ENCODE data around the gene TNK2. TPM values are rescaled to one million over a fixed set of nuclear protein-coding genes. Genes with fewer than 3 reads are reported as not detected.
"Not testable (repeated sequence)": the region's sequence is repeated elsewhere in the genome, so short reads cannot be mapped to it uniquely, and the experiment has no call there.

The TNK2 gene
- polyA plus RNA-seq, 3 donors: 0.84 to 131 (median 1.8) TPM

DNA sequence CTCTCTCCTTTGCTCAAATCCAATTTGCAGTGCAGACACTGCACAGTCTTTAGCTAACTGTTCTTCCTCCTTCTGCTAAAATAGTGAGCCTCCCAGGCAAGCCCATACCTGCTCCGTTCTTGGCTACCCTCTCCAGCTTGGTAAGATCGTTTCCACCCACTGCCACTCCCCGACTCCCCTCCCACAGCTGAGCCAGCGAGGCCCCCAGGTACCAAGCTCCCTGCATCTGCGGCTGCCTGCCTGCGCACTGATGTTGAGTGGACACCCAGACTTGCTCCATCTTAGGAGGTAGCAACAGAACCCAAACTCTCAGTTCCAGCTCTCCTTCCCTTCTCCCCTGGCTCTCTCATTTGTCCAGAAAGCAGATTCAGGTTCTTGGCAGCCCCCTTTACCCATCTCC is 7.9 kb upstream of the TNK2 start:
- Mint-ChIP-seq H3K27me3 (ENCODE audit: low read depth in 3 of 3) (peaks cover 12 to 24% (median 18%) of the 10 kb centered on the region in 3 donors), H3K4me1 (peaks cover 9% of the 10 kb centered on the region), H3K9me3 (peaks cover 0 to 2% (median 0%) of the 10 kb centered on the region in 7 donors), H3K4me3 (peak overlapping the region in 1 of 2 donors; percentile 26), H3K36me3 (no peaks in the 10 kb centered on the region), H3K27ac (no peak overlapping the region)
- Histone ChIP-seq H3K4me3 (replicated peaks in 1 of 3; ENCODE audit: low read depth in 2 of 3, low read length in 3 of 3) (no peak overlapping the region), H3K79me2 (ENCODE audit: insufficient read depth, low read length) (no peaks in the 10 kb centered on the region), H4K20me1 (ENCODE audit: insufficient read depth, low read length) (no peaks in the 10 kb centered on the region), H3K36me3 (replicated peaks in 1 of 2; ENCODE audit: control insufficient read depth in 1 of 2, insufficient read depth in 2 of 2, low read length in 2 of 2) (no peaks in the 10 kb centered on the region), H3K4me2 (replicated peaks; ENCODE audit: extremely low read depth, low read length, poor library complexity, severe bottlenecking) (no peak overlapping the region), H3K9ac (ENCODE audit: insufficient read depth, low read length, poor library complexity, severe bottlenecking) (no peak overlapping the region), H3K4me1 (ENCODE audit: control insufficient read depth in 1 of 2, insufficient read depth in 2 of 2, low read length in 2 of 2) (peaks cover 4 to 6% of the 10 kb centered on the region in 2 donors), H2AFZ (ENCODE audit: insufficient read depth, low read depth, low read length, poor library complexity, severe bottlenecking) (no peak overlapping the region), H3K27me3 (ENCODE audit: control insufficient read depth in 2 of 2, insufficient read depth in 2 of 2, low read length in 2 of 2) (no peaks in the 10 kb centered on the region), H3K9me3 (replicated peaks in 1 of 2; ENCODE audit: control insufficient read depth in 1 of 2, insufficient read depth in 1 of 2, low read length in 2 of 2) (no peaks in the 10 kb centered on the region), H3K27ac (ENCODE audit: low read depth in 1 of 2, low read length in 2 of 2) (no peak overlapping the region)
- no peak for DNase-seq
- TF ChIP-seq, protein P1, sequence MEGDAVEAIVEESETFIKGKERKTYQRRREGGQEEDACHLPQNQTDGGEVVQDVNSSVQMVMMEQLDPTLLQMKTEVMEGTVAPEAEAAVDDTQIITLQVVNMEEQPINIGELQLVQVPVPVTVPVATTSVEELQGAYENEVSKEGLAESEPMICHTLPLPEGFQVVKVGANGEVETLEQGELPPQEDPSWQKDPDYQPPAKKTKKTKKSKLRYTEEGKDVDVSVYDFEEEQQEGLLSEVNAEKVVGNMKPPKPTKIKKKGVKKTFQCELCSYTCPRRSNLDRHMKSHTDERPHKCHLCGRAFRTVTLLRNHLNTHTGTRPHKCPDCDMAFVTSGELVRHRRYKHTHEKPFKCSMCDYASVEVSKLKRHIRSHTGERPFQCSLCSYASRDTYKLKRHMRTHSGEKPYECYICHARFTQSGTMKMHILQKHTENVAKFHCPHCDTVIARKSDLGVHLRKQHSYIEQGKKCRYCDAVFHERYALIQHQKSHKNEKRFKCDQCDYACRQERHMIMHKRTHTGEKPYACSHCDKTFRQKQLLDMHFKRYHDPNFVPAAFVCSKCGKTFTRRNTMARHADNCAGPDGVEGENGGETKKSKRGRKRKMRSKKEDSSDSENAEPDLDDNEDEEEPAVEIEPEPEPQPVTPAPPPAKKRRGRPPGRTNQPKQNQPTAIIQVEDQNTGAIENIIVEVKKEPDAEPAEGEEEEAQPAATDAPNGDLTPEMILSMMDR (IDR thresholded peaks at IDR 0.05): no peak
- WGBS (ENCODE audit: insufficient coverage): 92% methylated on average over 2 of the region's 6 CpGs
- intact Hi-C loops (cut with micrococcal nuclease): loop anchor here in 1 of 2 donors (1.0 kb wide), 1 partner anchor 53 kb away; no protein-coding TSS in a partner anchor

- H3K27ac ChIP-seq (ENCODE audit: low read depth in 1 of 2, low read length in 2 of 2): no peak overlapping the region
- intact Hi-C loops (cut with micrococcal nuclease): loop anchor here in 1 of 2 donors (1.0 kb wide), 1 partner anchor 55 kb away; no protein-coding TSS in a partner anchor
- TF ChIP-seq, protein P1 (IDR thresholded peaks at IDR 0.05): peak; percentile 88
- H3K27me3 ChIP-seq (ENCODE audit: control insufficient read depth in 2 of 2, insufficient read depth in 2 of 2, low read length in 2 of 2): no peaks in the 10 kb centered on the region
- no peaks in the 10 kb centered on the region for H3K36me3 Mint-ChIP-seq
- H3K9me3 ChIP-seq (replicated peaks in 1 of 2; ENCODE audit: control insufficient read depth in 1 of 2, insufficient read depth in 1 of 2, low read length in 2 of 2): no peaks in the 10 kb centered on the region
- peaks cover 4% of the 10 kb centered on the region for H3K79me2 ChIP-seq (ENCODE audit: insufficient read depth, low read length)
- no peak overlapping the region for H2AFZ ChIP-seq (ENCODE audit: insufficient read depth, low read depth, low read length, poor library complexity, severe bottlenecking)
- peaks cover 10 to 14% (median 13%) of the 10 kb centered on the region in 3 donors for H3K27me3 Mint-ChIP-seq (ENCODE audit: low read depth in 3 of 3)
- DNase-seq: peak; percentile 92 to 97 (median 95)
- peaks cover 14% of the 10 kb centered on the region for H3K4me1 Mint-ChIP-seq
- WGBS (ENCODE audit: insufficient coverage): 33% methylated on average over 11 of the region's 14 CpGs
- H3K9me3 Mint-ChIP-seq: peaks cover 0 to 2% (median 0%) of the 10 kb centered on the region in 7 donors
- no peaks in the 10 kb centered on the region for H3K36me3 ChIP-seq (replicated peaks in 1 of 2; ENCODE audit: control insufficient read depth in 1 of 2, insufficient read depth in 2 of 2, low read length in 2 of 2)
- H3K4me1 ChIP-seq (ENCODE audit: control insufficient read depth in 1 of 2, insufficient read depth in 2 of 2, low read length in 2 of 2): peaks cover 10 to 11% of the 10 kb centered on the region in 2 donors
- H3K27ac Mint-ChIP-seq: peak overlapping the region in 6 of 7 donors; percentile 42 to 81 (median 62)
- no peaks in the 10 kb centered on the region for H4K20me1 ChIP-seq (ENCODE audit: insufficient read depth, low read length)
- H3K4me3 ChIP-seq (replicated peaks in 1 of 3; ENCODE audit: low read depth in 2 of 3, low read length in 3 of 3): no peak overlapping the region
- no peak overlapping the region for H3K9ac ChIP-seq (ENCODE audit: insufficient read depth, low read length, poor library complexity, severe bottlenecking)
- peak overlapping the region; percentile 13 for H3K4me2 ChIP-seq (replicated peaks; ENCODE audit: extremely low read depth, low read length, poor library complexity, severe bottlenecking)
- H3K4me3 Mint-ChIP-seq: no peak overlapping the region
Measured at GRCh38 chr3:195914648-195915473, 6.5 kb upstream of the TNK2 start.

DNA sequence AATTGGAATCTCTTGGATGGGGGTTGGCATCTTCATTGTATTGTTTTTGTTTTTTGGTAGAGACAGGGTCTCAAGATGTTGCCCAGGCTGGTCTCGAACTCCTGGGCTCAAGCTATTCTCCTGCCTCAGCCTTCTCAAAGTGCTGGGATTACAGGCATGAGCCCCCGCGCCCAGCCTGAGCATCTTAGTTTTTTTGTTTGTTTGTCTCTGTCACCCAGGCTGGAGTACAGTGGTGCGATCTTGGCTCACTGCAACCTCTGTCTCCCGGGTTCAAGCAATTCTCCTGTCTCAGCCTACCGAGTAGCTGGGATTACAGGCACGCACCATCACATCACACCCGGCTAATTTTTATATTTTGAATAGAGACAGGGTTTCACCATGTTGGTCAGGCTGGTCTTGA is 5.8 kb upstream of the TNK2 start:
- H3K27me3 ChIP-seq (ENCODE audit: control insufficient read depth in 2 of 2, insufficient read depth in 2 of 2, low read length in 2 of 2); H3K9ac ChIP-seq (ENCODE audit: insufficient read depth, low read length, poor library complexity, severe bottlenecking); H3K4me3 Mint-ChIP-seq; intact Hi-C loops (cut with micrococcal nuclease); DNase-seq; H3K79me2 ChIP-seq (ENCODE audit: insufficient read depth, low read length); H3K4me3 ChIP-seq (replicated peaks in 1 of 3; ENCODE audit: low read depth in 2 of 3, low read length in 3 of 3); H3K4me2 ChIP-seq (replicated peaks; ENCODE audit: extremely low read depth, low read length, poor library complexity, severe bottlenecking); H2AFZ ChIP-seq (ENCODE audit: insufficient read depth, low read depth, low read length, poor library complexity, severe bottlenecking); H3K9me3 ChIP-seq (replicated peaks in 1 of 2; ENCODE audit: control insufficient read depth in 1 of 2, insufficient read depth in 1 of 2, low read length in 2 of 2); H3K36me3 ChIP-seq (replicated peaks in 1 of 2; ENCODE audit: control insufficient read depth in 1 of 2, insufficient read depth in 2 of 2, low read length in 2 of 2); H4K20me1 ChIP-seq (ENCODE audit: insufficient read depth, low read length); H3K9me3 Mint-ChIP-seq; H3K36me3 Mint-ChIP-seq; H3K27ac ChIP-seq (ENCODE audit: low read depth in 1 of 2, low read length in 2 of 2): not testable (repeated sequence)
- 99% methylated on average over 6 of the region's 8 CpGs for WGBS (ENCODE audit: insufficient coverage)
- peaks cover 5 to 10% (median 9%) of the 10 kb centered on the region in 3 donors for H3K27me3 Mint-ChIP-seq (ENCODE audit: low read depth in 3 of 3)
- H3K27ac Mint-ChIP-seq: peak overlapping the region in 2 of 7 donors; percentile 73 to 81
- peaks cover 11 to 14% of the 10 kb centered on the region in 2 donors for H3K4me1 ChIP-seq (ENCODE audit: control insufficient read depth in 1 of 2, insufficient read depth in 2 of 2, low read length in 2 of 2)
- peaks cover 15% of the 10 kb centered on the region for H3K4me1 Mint-ChIP-seq

Measured in CD14-positive monocyte (primary cell).